Stimulated activated CD8-positive, alpha-beta memory T cell treated with anti-CD3 and anti-CD28 coated beads, Interleukin-12 subunit alpha, Interleukin-12 subunit beta, amount 100 ng/mL, for 4 hours (primary cell): Measurements from ENCODE around the gene RBMY1J.
"Not testable (repeated sequence)": the region's sequence is repeated elsewhere in the genome, so short reads cannot be mapped to it uniquely, and the experiment has no call there.

Source experiments
- DNase-seq: peaks from one replicate; pipeline ENCODE4 v3.0.0-alpha.2; 2020; ENCODE audit warnings: low read depth

Gene RBMY1J

GRCh38 chrY:22403110-22403509 lies at the start of gene RBMY1J:
RBMY1J (plus strand) TSS chrY:22403410; CDS start chrY:22405448, 2,038 bp downstream.
- not testable (repeated sequence) for DNase-seq

GRCh38 chrY:22367416-22367815 lies 35.8 kb upstream of the RBMY1J start:
- no peak for DNase-seq

- DNase-seq = no peak
These were observed 32.6 kb upstream of the RBMY1J start for GRCh38 chrY:22370623-22371022.

- DNase-seq = no peak
These were observed 29.7 kb upstream of the RBMY1J start for GRCh38 chrY:22373494-22373893.

GRCh38 chrY:22444718-22445396 lies 41.6 kb downstream of the RBMY1J start:
- not testable (repeated sequence) for DNase-seq

- DNase-seq = not testable (repeated sequence)
These were observed 52.3 kb downstream of the RBMY1J start for GRCh38 chrY:22455522-22455921.

- not testable (repeated sequence) for DNase-seq
These were observed 58.8 kb downstream of the RBMY1J start for GRCh38 chrY:22461962-22462361.
